ENCODE results near the gene GNB2. TPM values are rescaled to one million over a fixed set of nuclear protein-coding genes. Genes with fewer than 3 reads are reported as not detected.
A peak's percentile ranks its signal among the peaks of the same experiment; 100 is the strongest.

Gene GNB2
- total and polyA plus RNA-seq, 12 donors = 54.1 to 365 (median 213) TPM

DNA sequence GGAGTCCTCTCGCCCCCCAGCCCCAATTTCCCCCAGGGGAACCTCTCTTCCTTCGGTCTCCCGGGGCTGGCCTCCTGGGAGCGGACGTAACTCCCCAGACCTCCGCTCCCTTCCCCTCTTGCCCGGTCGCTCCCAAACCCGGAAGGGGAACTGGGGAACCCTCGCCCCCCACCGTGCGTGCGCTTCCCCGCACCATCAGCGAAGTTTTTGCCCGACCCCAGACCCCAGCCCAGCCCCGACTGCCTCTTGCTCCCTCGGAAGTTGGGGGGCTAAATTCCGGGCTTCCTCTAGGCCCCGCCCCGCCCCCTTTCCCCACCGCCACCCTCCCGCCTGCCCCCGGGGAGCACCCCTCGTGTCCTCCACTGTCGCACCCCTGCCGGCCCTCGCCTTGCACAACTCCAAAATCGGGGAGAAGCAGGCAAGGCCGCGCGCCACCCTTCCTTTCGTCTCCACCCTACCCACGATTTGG, 436 bp downstream of the GNB2 start:
- peaks cover 0 to 27% of the 10 kb centered on the region in 2 donors for H3K36me3 ChIP-seq (replicated peaks in 1 of 2)
- H3K9me3 ChIP-seq (replicated peaks in 1 of 3) = no peaks in the 10 kb centered on the region
- H3K4me3 ChIP-seq = peak overlapping the region; percentile 49 to 94 (median 88)
- TF ChIP-seq, protein P1, sequence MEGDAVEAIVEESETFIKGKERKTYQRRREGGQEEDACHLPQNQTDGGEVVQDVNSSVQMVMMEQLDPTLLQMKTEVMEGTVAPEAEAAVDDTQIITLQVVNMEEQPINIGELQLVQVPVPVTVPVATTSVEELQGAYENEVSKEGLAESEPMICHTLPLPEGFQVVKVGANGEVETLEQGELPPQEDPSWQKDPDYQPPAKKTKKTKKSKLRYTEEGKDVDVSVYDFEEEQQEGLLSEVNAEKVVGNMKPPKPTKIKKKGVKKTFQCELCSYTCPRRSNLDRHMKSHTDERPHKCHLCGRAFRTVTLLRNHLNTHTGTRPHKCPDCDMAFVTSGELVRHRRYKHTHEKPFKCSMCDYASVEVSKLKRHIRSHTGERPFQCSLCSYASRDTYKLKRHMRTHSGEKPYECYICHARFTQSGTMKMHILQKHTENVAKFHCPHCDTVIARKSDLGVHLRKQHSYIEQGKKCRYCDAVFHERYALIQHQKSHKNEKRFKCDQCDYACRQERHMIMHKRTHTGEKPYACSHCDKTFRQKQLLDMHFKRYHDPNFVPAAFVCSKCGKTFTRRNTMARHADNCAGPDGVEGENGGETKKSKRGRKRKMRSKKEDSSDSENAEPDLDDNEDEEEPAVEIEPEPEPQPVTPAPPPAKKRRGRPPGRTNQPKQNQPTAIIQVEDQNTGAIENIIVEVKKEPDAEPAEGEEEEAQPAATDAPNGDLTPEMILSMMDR (IDR thresholded peaks at IDR 0.05) = no peak
- TF ChIP-seq POLR2A (IDR thresholded peaks at IDR 0.05) = peak in 1 of 2 donors; percentile 15
- intact Hi-C loops (cut with DNase I) = loop anchor here in 1 of 2 donors (5.0 kb wide), 1 partner anchor 47 kb away; no protein-coding TSS in a partner anchor
- no peaks in the 10 kb centered on the region for H3K27me3 ChIP-seq
- peaks cover 0 to 14% of the 10 kb centered on the region in 2 donors for H3K4me1 ChIP-seq (replicated peaks in 1 of 2)
- peak; percentile 44 to 77 (median 64) for DNase-seq
- peak overlapping the region; percentile 91 to 99 (median 97) for H3K27ac ChIP-seq
- 0 to 2% (median 1%) methylated on average over 1 to 34 of the region's 34 CpGs for WGBS, 4 donors

DNA sequence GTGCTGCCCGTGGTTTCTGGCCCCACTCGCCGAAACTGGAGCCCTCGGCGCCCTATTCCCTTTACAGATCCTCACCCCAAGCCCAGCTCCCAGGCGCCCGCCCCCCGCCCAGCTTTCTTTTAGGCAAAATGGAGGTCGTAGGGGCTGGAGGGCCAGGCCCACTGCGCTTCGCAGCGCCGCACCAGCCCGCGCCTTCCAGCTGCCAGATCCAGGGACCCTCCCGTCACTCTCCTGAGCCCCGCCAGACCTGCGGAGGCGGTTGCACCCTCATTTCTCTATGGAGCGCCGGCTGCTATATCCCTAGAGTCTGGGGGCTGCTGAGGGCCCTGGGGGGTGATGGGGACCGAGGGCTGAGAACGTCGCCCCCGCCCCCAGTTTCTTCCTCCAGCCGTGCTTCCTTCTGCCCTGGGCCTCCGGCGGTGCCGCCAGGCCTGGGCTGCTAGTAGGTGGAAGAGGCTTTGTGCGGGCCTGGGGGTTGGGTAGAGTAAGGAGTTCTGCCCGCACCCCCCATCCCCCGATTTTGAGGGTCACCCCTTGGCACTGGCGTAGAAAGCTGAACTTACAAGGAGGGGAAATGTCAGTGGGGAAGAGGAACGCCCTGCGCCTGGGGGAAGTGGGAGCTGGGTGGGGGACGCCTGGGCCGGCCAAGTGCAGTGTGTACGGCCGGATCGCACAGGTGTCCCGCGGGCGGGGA, 1.0 kb downstream of the GNB2 start:
- TF ChIP-seq POLR2A (IDR thresholded peaks at IDR 0.05) = no peak
- TF ChIP-seq, protein P1 (IDR thresholded peaks at IDR 0.05) = no peak
- Histone ChIP-seq H3K9me3 (replicated peaks in 1 of 3) (no peaks in the 10 kb centered on the region), H3K4me1 (replicated peaks in 1 of 2) (peaks cover under 1 to 18% of the 10 kb centered on the region in 2 donors), H3K36me3 (replicated peaks in 1 of 2) (peaks cover 0 to 32% of the 10 kb centered on the region in 2 donors), H3K27ac (peak overlapping the region; percentile 91 to 99 (median 97)), H3K27me3 (no peaks in the 10 kb centered on the region), H3K4me3 (peak overlapping the region; percentile 49 to 92 (median 70))
- WGBS, 4 donors = 0% methylated on average over 5 to 43 of the region's 43 CpGs
- intact Hi-C loops (cut with DNase I) = loop anchor here (5.0 kb wide), 2 partner anchors 47 to 92 kb away; no protein-coding TSS in a partner anchor
- peak in 5 of 7 donors; percentile 42 to 67 (median 56) for DNase-seq

DNA sequence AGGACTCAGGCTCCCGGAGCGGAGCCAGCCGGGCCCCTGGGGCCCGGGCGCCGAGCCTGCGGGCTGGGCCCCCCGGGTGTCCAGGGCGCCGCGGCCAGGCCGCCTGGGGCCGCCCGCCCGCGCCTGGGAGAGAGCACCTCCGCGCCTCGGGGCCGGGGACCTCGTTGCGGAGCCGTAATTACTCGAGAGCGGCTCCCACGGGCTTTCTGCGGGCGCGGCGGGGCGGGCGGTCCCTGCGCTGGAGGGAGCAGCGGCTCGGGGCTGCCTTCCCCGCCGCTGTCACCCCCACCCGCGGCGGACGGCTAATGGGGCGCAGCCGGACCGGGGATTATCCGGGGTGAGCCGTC, 1.5 kb downstream of the GNB2 start:
- no peak for TF ChIP-seq POLR2A (IDR thresholded peaks at IDR 0.05)
- TF ChIP-seq, protein P1 (IDR thresholded peaks at IDR 0.05) = no peak
- H3K27me3 ChIP-seq = no peaks in the 10 kb centered on the region
- intact Hi-C loops (cut with DNase I) = loop anchor here in 1 of 2 donors (5.0 kb wide), 1 partner anchor 93 kb away; no protein-coding TSS in a partner anchor
- peaks cover 6 to 23% of the 10 kb centered on the region in 2 donors for H3K4me1 ChIP-seq (replicated peaks in 1 of 2)
- peak overlapping the region in 3 of 4 donors; percentile 18 to 92 (median 83) for H3K4me3 ChIP-seq
- DNase-seq = peak in 1 of 7 donors; percentile 54
- H3K36me3 ChIP-seq (replicated peaks in 1 of 2) = peaks cover 0 to 32% of the 10 kb centered on the region in 2 donors
- H3K27ac ChIP-seq = peak overlapping the region; percentile 91 to 99 (median 97)
- H3K9me3 ChIP-seq (replicated peaks in 1 of 3) = no peaks in the 10 kb centered on the region
- WGBS, 4 donors = 0 to 1% (median 0%) methylated on average over 9 to 46 of the region's 46 CpGs; no CpG with 5 or more reads in 1 of the 4 donors

DNA sequence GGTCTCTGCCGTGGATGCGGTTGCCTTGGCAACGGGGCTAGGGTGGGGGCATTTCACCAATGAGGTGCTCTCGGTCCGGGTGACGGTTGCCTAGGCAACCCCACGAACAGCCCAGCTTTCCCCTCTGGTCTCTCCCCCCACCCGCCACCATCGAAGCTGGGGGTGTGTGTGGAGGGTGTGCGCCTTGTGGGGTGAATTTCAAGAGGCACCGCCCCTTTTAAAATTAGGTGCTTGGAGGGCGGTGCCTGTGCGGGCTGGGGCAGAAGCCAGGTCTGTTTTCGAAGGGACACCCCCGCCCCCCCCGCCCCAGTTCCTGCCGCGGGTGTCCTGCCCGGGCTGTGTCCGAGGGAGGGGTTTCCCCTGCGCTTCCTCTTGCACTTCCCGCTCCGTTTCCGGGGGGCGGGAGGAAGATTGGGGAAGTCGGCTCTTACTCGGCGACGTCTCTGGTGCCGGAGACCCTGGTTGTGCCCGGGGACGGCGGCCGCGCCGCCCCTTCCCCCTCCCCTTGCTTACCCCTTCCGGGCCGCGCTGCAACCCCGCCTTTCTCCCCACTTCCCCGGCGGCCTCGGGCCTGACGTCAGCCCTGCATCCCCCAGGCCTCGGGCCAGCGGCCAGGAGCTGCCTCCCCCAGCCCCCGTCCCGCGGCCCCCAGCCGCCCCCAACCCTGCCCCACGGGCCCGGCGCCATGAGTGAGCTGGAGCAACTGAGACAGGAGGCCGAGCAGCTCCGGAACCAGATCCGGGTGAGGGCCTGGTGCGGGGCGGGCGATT, 2.2 kb downstream of the GNB2 start:
- H3K27me3 ChIP-seq = no peaks in the 10 kb centered on the region
- H3K4me1 ChIP-seq (replicated peaks in 1 of 2) = peaks cover 10 to 30% of the 10 kb centered on the region in 2 donors
- peak; percentile 81 to 93 (median 88) for DNase-seq
- no peaks in the 10 kb centered on the region for H3K9me3 ChIP-seq (replicated peaks in 1 of 3)
- intact Hi-C loops (cut with DNase I) = loop anchor here in 1 of 2 donors (5.0 kb wide), 1 partner anchor 93 kb away; no protein-coding TSS in a partner anchor
- peak overlapping the region; percentile 48 to 99 (median 96) for H3K27ac ChIP-seq
- peaks cover 0 to 38% of the 10 kb centered on the region in 2 donors for H3K36me3 ChIP-seq (replicated peaks in 1 of 2)
- no peak for TF ChIP-seq POLR2A (IDR thresholded peaks at IDR 0.05)
- TF ChIP-seq, protein P1 (IDR thresholded peaks at IDR 0.05) = no peak
- peak overlapping the region in 2 of 4 donors; percentile 83 to 92 for H3K4me3 ChIP-seq
- 0 to 4% (median 1%) methylated on average over 4 to 59 of the region's 59 CpGs for WGBS, 4 donors
